B cell (primary cell): ENCODE data around the gene TMEM143.

Source experiments
- EZH2 ChIP-seq: IDR thresholded peaks from 2 replicates; pipeline ENCODE4 v1.6.1; 2012; ENCODE audit warnings: borderline replicate concordance, low read depth, mild to moderate bottlenecking, moderate library complexity, low read length; ENCODE audit not compliant: insufficient read depth, poor library complexity, severe bottlenecking
- TF ChIP-seq, protein P1 (sequence below): fragments of 200-600 bp; IDR thresholded peaks from one replicate; pipeline ENCODE4 v1.8.0; 2022; ENCODE audit warnings: antibody characterized with exemption, mild to moderate bottlenecking

DNA sequence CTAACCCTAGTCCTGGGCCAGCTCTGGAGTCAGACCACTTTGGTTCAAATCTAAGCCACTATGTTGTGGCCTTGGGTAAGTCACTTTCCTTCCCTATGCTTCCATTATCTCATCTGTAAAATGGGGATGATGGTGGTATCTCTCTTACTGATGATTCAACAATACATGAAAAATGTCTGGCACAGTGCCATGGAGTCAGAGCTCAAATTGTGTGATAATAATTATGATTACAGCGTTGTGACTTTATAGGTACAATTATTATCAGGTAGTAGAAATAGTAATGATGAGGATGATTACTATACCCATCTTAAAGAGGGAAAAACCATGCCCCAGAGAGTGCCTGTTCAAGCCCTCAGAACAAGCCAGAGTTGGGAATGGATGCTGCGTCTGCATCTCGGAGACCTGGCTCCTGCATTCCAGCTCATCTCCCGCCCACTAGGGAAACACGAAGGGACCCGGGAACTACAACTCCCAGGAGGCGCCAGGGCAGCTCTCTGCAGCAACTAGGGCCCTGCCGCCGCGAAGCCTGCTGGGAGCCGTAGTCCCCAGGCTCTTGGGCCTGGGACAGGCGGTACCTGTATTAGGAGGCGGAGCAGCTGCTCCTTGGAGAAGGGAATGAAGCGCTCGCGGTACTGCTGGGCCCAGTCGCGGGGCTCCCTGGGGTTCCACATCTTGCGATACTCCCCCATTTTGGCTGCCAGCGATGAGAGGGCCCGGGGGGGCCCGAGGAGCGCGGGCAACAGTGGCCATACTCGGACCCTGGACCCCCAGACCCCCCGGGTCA is 832 bp downstream of the TMEM143 start:
- TF ChIP-seq, protein P1, sequence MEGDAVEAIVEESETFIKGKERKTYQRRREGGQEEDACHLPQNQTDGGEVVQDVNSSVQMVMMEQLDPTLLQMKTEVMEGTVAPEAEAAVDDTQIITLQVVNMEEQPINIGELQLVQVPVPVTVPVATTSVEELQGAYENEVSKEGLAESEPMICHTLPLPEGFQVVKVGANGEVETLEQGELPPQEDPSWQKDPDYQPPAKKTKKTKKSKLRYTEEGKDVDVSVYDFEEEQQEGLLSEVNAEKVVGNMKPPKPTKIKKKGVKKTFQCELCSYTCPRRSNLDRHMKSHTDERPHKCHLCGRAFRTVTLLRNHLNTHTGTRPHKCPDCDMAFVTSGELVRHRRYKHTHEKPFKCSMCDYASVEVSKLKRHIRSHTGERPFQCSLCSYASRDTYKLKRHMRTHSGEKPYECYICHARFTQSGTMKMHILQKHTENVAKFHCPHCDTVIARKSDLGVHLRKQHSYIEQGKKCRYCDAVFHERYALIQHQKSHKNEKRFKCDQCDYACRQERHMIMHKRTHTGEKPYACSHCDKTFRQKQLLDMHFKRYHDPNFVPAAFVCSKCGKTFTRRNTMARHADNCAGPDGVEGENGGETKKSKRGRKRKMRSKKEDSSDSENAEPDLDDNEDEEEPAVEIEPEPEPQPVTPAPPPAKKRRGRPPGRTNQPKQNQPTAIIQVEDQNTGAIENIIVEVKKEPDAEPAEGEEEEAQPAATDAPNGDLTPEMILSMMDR, result no peak
- TF ChIP-seq EZH2, result no peak
